Measurements from ENCODE around the gene WWOX. TPM values are rescaled to one million over a fixed set of nuclear protein-coding genes. Genes with fewer than 3 reads are reported as not detected.

Gene WWOX
- total and polyA plus RNA-seq, 2 of the 8 experiments (the other 6 are each of a cell fraction or from before 2014, with no cell fraction given): 5.4 to 16.7 TPM

- TF ChIP-seq USF2 (IDR thresholded peaks at IDR 0.05; ENCODE audit: low read length) (no peak), BRCA1 (IDR thresholded peaks at IDR 0.05; ENCODE audit: low read depth, low read length) (no peak), SIRT6 (IDR thresholded peaks at IDR 0.05; ENCODE audit: low read length) (no peak), NANOG (IDR thresholded peaks at IDR 0.05; ENCODE audit: insufficient read depth, low read depth, low read length, poor library complexity, severe bottlenecking) (no peak), CTBP2 (IDR thresholded peaks at IDR 0.05; ENCODE audit: borderline replicate concordance, insufficient read depth, insufficient read length, low read length) (no peak)
These were observed 584.7 kb downstream of the WWOX start (continued) for GRCh38 chr16:78684030-78684611.

Measured in H1 (cell line).